HG02610 (cell line): ENCODE measurements around the gene PPP2R1B.

Source experiments
- ATAC-seq: cut with Tn5 transposase; IDR thresholded peaks from one replicate; pipeline ENCODE4 v1.9.1; 2021; ENCODE audit warnings: mild to moderate bottlenecking, moderate library complexity; ENCODE audit not compliant: unreplicated experiment

PPP2R1B gene

DNA sequence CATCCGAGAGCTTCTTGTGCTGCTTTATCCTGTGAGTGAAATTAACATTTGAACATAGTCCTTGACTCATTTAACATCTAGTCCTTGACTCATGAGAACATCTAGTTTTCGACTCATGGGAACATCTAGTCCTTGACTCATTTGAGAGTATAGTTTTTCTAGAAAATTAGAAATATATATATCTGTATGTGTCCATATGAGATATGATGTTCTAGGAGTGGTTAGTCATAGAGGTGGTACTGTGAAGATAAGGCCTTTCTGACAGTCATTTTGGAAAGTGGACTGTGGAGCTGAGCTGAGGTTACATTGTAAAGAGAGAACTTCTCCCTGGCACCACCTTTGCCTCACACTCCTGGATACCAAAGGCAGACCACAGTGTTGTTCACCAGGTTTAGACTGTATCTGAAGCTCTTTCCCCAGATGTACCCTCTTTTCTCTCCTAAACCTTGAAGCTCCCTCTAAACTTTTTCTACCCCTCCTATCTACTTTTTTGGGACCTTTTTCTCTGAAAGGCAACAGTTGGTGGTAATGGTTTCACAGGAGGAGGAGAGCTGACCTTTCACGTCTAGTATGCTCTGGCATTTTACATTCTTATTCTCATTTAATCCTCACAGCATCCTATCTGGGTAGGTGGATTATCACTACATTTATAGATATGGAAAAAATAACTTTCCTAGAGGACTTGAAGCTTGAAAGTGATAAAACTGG is 67.2 kb downstream of the PPP2R1B start:
- ATAC-seq = no peak

DNA sequence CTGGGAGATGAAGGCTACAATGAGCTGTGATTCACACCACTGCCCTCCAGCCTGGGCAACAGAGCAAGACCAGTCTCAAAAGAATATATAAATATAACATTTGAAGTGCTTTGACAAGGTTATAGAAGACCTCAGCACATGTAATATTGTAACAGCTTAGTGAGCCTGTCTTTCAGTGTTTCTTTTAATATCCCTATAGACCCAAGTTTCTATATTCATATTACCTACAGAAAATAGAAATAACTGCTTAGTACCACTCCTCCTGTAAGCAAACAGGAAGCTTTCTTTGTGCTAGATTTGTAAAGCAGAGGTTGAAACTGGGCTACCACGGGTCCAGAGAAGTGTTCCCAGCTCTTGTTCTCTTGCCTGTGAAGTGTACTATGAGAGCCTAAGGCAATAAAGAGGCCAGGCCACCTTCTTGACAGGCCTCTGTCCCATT is 68.2 kb downstream of the PPP2R1B start:
- peak; percentile 63 for ATAC-seq

DNA sequence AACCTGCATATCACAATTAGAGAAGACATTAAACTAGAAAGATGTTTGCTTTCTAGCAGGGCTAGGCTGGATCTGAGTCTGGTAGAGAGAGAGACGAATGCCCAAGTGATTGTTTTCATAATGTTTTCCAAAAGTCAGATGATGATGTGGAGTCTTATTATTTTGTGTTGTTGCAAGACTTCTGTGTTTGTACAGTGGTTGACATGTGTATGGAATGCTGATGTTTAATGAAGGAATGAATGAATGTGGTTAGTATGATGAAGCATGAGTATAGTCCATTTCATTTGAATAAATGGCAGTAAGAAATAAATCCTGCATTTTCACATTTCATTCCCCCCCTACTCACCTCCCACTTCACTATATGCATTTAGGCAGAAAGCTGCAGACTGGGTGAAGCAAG is 69.6 kb downstream of the PPP2R1B start:
- ATAC-seq = no peak

DNA sequence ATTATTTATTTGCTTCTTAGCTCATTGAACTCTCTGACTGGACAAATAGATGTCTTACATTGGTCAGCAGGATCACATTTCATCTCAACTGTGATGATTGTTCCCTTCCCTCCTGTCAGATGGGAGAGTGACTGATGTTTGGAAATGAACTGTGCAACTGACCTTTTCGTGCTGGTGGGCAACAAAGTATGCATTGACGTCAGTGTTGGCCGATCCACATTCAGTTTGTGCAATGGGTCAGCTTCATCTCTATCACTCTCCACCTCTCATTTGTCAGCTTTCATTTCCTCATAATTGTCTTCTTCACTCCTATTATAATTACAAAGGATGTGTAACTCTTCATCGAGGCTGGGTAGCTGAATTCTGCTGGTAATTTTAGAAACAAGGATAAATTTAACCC is 71.3 kb downstream of the PPP2R1B start:
- no peak for ATAC-seq

DNA sequence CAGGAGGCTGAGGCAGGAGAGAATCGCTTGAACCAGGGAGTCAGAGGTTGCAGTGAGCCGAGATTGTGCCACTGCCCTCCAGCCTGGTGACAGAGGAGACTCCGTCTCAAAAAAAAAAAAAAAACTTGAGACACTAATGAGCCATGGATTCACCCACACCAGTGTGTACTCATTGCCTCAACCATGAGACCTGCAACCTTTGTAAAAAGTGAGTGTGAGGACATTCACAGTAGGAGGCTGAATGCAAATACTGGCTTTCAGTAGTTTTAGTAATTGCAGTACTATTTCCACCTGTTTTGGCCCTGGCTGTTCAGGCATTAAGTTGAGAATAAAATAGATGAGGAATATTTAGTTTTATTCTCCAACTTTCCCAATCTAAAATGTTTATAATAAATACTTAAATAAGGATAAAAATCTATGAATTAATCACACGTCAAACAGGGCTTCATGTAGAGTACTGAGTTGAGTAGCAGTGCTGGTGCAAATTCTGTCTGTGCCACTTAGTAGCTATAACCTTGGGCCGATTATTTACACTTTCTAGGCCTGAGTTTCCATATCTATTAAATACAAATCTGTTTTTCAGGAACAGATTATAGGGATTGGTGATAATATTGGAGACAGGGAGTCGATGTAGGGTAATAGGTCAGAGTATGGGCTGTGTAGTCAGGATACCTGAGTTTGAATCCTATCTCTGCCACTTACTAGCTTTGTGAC is 72.8 kb downstream of the PPP2R1B start:
- ATAC-seq = no peak

DNA sequence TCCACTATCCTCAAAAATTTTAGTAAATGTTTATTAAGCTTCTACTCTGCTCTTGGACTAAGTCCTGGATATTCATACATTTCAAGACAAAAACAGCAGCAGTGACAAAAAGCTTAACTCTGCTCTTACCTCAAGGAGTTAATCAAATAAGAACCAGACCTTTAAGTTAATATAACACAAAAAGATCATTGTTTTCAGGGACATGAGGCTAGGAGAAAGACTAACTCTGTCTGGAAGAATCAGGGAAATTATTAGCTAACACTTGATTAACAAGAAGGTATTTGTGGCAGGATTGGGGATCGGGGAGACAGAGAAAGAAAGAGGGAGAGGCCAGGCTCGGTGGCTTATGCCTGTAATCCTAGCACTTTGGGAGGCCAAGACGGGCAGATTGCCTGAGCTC is 74.4 kb downstream of the PPP2R1B start:
- no peak for ATAC-seq

DNA sequence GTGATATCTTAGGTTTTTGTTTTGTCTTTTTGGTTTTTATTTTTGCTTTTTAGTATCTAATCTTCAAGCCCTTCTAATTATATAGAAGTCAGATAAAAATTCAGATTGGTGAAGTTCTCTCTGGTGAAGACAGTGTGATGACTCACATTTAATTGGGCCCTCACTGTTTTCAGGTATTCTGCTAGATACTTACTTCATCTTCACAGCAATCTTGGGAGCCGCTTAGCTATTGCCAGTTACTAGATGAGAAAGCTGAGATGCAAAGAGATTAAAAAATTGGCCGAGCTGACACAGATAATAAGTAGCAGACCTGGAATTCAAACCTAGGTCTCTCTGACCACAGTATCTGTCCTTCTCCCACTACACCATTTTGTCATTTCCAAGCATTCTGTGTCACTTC is 75.0 kb downstream of the PPP2R1B start:
- ATAC-seq = no peak

DNA sequence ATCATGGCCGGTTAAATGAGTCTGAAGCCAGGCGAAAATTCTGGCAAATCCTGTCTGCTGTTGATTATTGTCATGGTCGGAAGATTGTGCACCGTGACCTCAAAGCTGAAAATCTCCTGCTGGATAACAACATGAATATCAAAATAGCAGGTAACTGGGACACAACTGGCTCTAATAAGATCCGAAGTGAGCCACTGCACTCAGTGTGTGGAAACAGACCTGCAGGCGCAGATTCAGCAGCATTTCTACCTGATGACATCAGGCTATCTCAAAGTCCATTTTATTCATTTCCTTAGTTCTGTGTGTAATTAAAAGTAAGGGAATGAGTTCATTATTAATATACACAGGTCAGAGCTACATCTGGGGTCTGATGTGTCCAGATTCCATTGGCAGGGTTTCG is 78.2 kb downstream of the PPP2R1B start:
- ATAC-seq = no peak

DNA sequence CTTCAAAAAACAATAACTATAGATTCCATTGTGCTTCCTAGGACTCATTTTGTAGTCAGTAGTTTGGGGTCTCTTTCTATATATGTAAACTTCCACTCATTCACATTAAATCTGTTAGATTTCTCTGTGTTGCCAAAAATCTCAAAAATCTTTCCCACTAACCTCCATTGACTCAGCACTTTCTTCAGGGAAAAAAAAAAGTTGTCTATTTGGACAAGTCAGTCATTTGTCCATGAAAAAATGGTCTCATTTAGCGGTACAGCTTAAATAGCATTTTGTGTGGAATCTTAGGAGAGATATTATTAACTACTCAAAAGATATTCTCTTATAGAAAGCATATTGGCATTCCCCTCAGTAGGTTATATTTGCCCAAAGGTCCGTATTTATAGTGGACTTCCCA is 81.9 kb downstream of the PPP2R1B start:
- no peak for ATAC-seq

DNA sequence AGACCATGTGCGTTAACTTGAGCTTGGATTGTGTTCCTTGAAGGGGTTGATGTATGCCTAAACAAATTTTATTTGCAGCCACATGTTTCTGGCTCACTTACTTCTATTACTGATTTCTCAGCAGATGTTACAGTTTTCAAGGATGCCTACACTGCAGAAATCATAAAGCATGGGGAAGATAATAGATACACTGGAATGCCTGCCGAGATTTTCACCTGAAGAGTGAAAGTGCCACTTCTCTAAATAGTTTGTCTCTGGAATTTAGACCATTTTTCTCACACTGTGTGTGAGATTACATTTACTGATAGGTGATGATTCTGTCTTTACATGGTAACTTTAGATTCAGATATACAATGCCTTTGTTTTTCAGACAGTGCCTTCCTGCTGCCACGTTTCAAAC is 82.4 kb downstream of the PPP2R1B start:
- no peak for ATAC-seq

DNA sequence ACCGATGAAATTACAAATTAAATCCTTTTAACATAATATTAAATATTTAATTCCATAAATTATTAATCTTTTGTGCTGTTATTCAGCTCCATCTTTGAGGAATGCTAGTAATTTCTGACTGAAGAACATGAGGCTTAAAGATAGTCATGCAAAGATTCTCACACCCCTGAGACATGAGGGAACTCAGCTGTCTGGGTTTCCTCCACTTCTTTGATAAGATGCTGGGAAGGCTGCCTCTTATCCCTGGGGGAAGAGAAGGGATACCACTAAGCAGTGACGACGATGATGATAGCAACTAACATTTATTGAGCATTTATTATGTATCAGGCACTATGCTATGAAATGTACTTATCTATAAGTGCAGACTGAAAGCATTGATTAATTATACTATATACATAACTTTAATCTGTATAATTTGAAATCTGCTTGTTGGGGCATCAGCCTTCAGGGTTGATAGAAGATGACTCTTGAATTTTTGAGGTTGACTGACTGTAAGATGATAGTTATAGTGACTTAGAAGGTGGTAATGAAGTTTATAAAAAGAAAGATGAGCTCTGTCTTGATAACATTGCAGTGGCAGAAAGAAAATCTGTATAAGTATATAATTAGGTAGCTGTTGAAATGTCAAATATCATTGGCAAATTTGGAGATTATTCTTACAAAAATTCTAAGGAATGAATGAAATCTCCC is 85.6 kb downstream of the PPP2R1B start:
- no peak for ATAC-seq
